ENCODE data around the gene CST7.

GRCh38 chr20:24984961-24985640 lies 36.0 kb downstream of the CST7 start:
- TF ChIP-seq CTCF (IDR thresholded peaks at IDR 0.05 in 2 of 3, conservative IDR thresholded peaks at IDR 0.05 in 1 of 3; ENCODE audit: borderline replicate concordance in 1 of 3, insufficient read depth in 1 of 3, low read depth in 2 of 3, low read length in 2 of 3): no peak
- no peak for TF ChIP-seq JUND (IDR thresholded peaks at IDR 0.05)
